A549 (cell line): ENCODE data around the gene MUC5B.

Experiments used
- CEBPB ChIP-seq, 2 experiments: fragments of >200 bp in 1 of 2; sonication (Bioruptor Twin) in 1 of 2; formaldehyde crosslinking in 1 of 2; IDR thresholded peaks; 2 replicates each; pipeline ENCODE4 v1.6.1; 2012 to 2016
- CTCF ChIP-seq: fragments of >200 bp; sonication (Bioruptor Twin); formaldehyde crosslinking; IDR thresholded peaks from 3 replicates; pipeline ENCODE4 v1.5.1; 2016
- KDM5A ChIP-seq: fragments of 200-600 bp; sonication (generic); IDR thresholded peaks from 2 replicates; pipeline ENCODE4 v1.6.1; 2016; ENCODE audit warnings: antibody characterized with exemption, mild to moderate bottlenecking
- POLR2A ChIP-seq: IDR thresholded peaks from 2 replicates; pipeline ENCODE4 v1.6.1; 2012; ENCODE audit warnings: mild to moderate bottlenecking, low read length
- REST ChIP-seq: fragments of 200-600 bp; sonication (generic); IDR thresholded peaks from 2 replicates; pipeline ENCODE4 v1.6.1; 2016; ENCODE audit warnings: antibody characterized with exemption, mild to moderate bottlenecking, moderate library complexity

- no peak for TF ChIP-seq CEBPB (IDR thresholded peaks at IDR 0.05)
- no peak for TF ChIP-seq KDM5A
- no peak for TF ChIP-seq POLR2A
- no peak for TF ChIP-seq REST
- TF ChIP-seq CTCF = no peak
These were observed 1.2 kb downstream of the MUC5B start for GRCh38 chr11:1224111-1224490.
